WI38 (cell line): ENCODE measurements around the gene CGB3.
A peak's percentile ranks its signal among the peaks of the same experiment; 100 is the strongest.

Source experiments
- H3K4me3 ChIP-seq: 2 replicates; pipeline ENCODE4 v1.5.1; 2011; ENCODE audit warnings: low read depth, mild to moderate bottlenecking, control low read depth, low read length
- CTCF ChIP-seq: IDR thresholded peaks from 2 replicates; pipeline ENCODE4 v1.5.1; 2012; ENCODE audit warnings: low read depth, mild to moderate bottlenecking, control low read depth, low read length

Gene CGB3

GRCh38 chr19:49009828-49010227 is 14.3 kb downstream of the CGB3 start:
- no peak for TF ChIP-seq CTCF

GRCh38 chr19:49006905-49007304 is 17.2 kb downstream of the CGB3 start:
- TF ChIP-seq CTCF = no peak
- no peak overlapping the region for H3K4me3 ChIP-seq

More at GRCh38 chr19:49009828-49010227, 14.3 kb downstream of the CGB3 start:
- no peak overlapping the region for H3K4me3 ChIP-seq

- H3K4me3 ChIP-seq = no peak overlapping the region
- TF ChIP-seq CTCF = no peak
Measured at GRCh38 chr19:49004964-49005614, 19.0 kb downstream of the CGB3 start.

DNA sequence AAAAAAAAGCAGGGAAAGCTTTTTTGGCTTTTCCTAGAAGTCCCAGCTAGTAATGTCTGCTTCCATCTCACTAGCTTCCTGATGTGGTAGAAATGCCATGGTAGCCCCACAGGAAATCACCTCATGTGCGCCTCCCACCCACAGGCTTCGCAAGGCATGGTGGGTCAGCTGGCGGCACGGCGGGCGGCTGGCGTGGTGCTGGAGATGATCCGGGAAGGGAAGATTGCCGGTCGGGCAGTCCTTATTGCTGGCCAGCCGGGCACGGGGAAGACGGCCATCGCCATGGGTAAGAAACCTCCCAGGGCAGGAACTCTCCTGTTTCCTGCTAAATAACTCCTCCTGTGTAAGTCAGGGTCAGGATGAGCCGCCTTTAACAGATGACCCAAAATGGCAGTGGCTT is 20.0 kb downstream of the CGB3 start:
- no peak for TF ChIP-seq CTCF
- no peak overlapping the region for H3K4me3 ChIP-seq

GRCh38 chr19:48999481-49000325 is 24.4 kb downstream of the CGB3 start:
- H3K4me3 ChIP-seq = no peak overlapping the region

GRCh38 chr19:48997972-48998371 is 26.2 kb downstream of the CGB3 start:
- TF ChIP-seq CTCF = peak; percentile 73
- H3K4me3 ChIP-seq = no peak overlapping the region

More at GRCh38 chr19:48999481-49000325, 24.4 kb downstream of the CGB3 start:
- peak; percentile 72 for TF ChIP-seq CTCF

DNA sequence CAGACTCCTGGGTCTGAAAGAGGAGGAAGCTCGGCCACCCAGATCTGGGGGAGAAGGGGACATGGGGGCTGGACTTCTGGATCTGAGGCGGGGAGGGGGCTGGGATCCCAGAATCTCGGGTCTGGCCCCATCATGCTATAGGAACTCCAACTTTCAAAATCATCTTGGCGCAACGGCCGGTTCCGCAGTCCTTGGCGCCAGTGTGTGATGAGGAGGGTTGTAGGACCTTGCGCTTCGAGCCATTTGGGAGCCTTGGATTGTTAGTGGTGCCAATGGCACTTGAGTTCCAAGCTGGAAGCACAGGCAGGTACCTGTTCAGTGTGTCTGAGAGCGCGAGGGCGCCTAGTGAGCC is 30.1 kb downstream of the CGB3 start:
- H3K4me3 ChIP-seq = peak overlapping the region; percentile 97
- TF ChIP-seq CTCF = no peak
